Vagina (tissue), 2 donors: ENCODE results near the gene ACYP2.

Experiments used
- POLR2A ChIP-seq, 2 donors: fragments of 450-650 bp; IDR thresholded peaks; one replicate each; pipeline ENCODE4 v1.6.1; 2017; ENCODE audit warnings: antibody characterized with exemption in 2 of 2, mild to moderate bottlenecking in 2 of 2, moderate library complexity in 2 of 2
- TF ChIP-seq, protein P1 (sequence below), 3 experiments: fragments of 450-650 bp in 2 of 3; fragments of 200-600 bp in 1 of 3; sonication (generic) in 1 of 3; IDR thresholded peaks; one replicate each; pipeline ENCODE4 v1.5.1; 2017 to 2019; ENCODE audit warnings: antibody characterized with exemption in 3 of 3, mild to moderate bottlenecking in 2 of 3, moderate library complexity in 2 of 3

DNA sequence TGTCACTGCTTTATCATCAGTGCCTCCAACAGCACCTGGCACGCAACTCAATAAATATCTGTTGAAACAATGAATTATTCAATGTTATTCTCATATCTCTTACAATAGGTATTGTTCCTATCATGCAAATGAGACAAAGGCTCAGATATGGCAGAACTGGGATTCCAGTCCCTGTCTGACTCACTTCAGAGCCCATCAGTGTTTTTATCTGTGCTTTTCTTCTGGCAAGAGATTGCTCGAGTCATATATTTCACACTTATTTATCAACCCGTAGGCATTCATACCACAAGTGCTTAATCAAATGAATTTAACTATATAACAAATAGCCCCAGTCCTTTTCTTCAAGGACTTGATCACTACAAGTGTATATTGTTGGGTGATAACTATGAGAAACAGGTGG is 217.0 kb downstream of the ACYP2 start:
- TF ChIP-seq, protein P1, sequence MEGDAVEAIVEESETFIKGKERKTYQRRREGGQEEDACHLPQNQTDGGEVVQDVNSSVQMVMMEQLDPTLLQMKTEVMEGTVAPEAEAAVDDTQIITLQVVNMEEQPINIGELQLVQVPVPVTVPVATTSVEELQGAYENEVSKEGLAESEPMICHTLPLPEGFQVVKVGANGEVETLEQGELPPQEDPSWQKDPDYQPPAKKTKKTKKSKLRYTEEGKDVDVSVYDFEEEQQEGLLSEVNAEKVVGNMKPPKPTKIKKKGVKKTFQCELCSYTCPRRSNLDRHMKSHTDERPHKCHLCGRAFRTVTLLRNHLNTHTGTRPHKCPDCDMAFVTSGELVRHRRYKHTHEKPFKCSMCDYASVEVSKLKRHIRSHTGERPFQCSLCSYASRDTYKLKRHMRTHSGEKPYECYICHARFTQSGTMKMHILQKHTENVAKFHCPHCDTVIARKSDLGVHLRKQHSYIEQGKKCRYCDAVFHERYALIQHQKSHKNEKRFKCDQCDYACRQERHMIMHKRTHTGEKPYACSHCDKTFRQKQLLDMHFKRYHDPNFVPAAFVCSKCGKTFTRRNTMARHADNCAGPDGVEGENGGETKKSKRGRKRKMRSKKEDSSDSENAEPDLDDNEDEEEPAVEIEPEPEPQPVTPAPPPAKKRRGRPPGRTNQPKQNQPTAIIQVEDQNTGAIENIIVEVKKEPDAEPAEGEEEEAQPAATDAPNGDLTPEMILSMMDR (IDR thresholded peaks at IDR 0.05) = no peak
- no peak for TF ChIP-seq POLR2A (IDR thresholded peaks at IDR 0.05)
